Muscle of leg (tissue), 11 donors: ENCODE results near the gene CEP68. TPM values are rescaled to one million over a fixed set of nuclear protein-coding genes. Genes with fewer than 3 reads are reported as not detected.

Source experiments
- DNase-seq: peaks from one replicate; pipeline ENCODE4 v3.0.0; 2013
- H3K27ac ChIP-seq: one replicate; pipeline ENCODE4 v1.5.1; 2013; ENCODE audit warnings: mild to moderate bottlenecking, low read length, control low read depth
- H3K27me3 ChIP-seq: one replicate; pipeline ENCODE4 v1.6.1; 2013; ENCODE audit warnings: low read length; ENCODE audit not compliant: control insufficient read depth, insufficient read depth
- H3K36me3 ChIP-seq: one replicate; pipeline ENCODE4 v1.6.1; 2013; ENCODE audit warnings: low read length; ENCODE audit not compliant: control insufficient read depth, insufficient read depth
- H3K4me1 ChIP-seq: one replicate; pipeline ENCODE4 v1.6.1; 2013; ENCODE audit warnings: low read length; ENCODE audit not compliant: control insufficient read depth, insufficient read depth
- H3K4me3 ChIP-seq: one replicate; pipeline ENCODE4 v1.5.1; 2013; ENCODE audit warnings: low read length, control low read depth
- H3K9me3 ChIP-seq: replicated peaks from 2 replicates; pipeline ENCODE4 v1.6.1; 2013; ENCODE audit warnings: low read depth, low read length; ENCODE audit not compliant: control insufficient read depth
- WGBS: methylation state at CpG from one replicate; pipeline ENCODE4 v1.1.5; 2013; ENCODE audit warnings: missing lambda C conversion rate; ENCODE audit not compliant: insufficient coverage; 5-methylcytosine and 5-hydroxymethylcytosine counted together
- polyA plus RNA-seq, 8 donors: library from polyadenylated mRNA; unstranded; fragments of 120-200 nt; gene quantifications; one replicate each; pipeline versions ENCODE4 v1.2.1 to v1.2.3, GENCODE V29; 2013; ENCODE audit warnings: inconsistent platforms in 1 of 8, low replicate concordance in 1 of 8; ENCODE audit not compliant: insufficient read length in 8 of 8, insufficient read depth in 1 of 8
- total RNA-seq: library from RNA; stranded (reverse); fragments of 120-200 nt; gene quantifications from one replicate; pipeline ENCODE4 v1.2.4, GENCODE V29; 2013

CEP68 gene
- total and polyA plus RNA-seq, 9 donors = 20.3 to 27.4 (median 23.2) TPM

DNA sequence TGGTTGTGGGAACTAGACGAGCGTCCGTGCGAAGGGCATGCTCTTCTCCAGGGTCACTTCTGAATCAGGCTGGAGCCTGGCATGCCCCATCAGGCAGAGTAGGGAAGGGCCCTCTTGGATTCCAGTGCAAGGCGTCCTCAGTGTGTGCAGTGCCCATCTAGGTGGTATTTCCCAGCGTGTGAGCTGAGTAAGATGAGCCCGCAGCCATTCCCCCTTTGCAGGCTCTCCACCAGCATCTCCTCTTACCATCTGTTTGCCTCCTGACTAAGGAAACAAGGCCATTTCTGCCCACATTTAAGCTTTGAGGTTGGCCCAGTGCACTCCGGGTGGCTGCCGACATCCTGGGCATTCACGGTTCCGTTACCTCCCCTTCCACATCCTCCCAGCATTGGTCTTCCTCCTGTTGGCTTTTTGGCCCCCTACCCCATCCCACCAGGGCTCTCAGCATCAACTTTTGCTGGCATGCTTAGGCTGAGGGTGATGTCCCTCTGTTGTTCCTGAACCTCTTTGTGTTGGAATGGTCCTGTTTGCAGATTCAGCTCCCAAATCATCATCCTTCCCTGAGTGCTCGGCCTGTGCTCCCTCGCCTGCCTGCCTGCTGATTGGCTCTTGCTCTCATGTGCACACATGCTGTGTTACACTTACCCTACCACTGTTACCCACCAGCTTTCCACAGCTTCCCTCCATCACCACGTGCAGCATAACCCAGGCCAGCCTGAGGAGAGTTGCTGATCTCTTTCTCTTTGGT lies 11.8 kb downstream of the CEP68 start:
- no peaks in the 10 kb centered on the region for H3K9me3 ChIP-seq
- no peak overlapping the region for H3K4me3 ChIP-seq
- no peak for DNase-seq
- WGBS = 85% methylated on average over 13 of the region's 14 CpGs
- H3K36me3 ChIP-seq = peaks cover 46% of the 10 kb centered on the region
- H3K4me1 ChIP-seq = peaks cover 50% of the 10 kb centered on the region
- H3K27me3 ChIP-seq = no peaks in the 10 kb centered on the region
- no peak overlapping the region for H3K27ac ChIP-seq

DNA sequence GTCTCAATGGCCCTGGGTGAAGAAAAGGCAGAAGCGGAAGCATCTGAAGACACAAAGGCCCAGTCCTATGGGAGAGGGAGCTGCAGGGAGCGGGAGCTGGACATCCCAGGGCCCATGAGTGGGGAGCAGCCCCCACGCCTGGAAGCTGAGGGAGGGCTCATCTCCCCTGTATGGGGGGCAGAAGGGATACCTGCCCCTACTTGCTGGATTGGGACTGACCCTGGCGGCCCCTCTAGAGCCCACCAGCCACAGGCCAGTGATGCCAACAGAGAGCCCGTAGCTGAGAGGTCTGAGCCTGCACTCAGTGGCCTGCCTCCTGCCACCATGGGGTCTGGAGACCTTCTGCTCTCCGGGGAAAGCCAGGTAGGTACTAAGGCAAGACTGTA lies 13.2 kb downstream of the CEP68 start:
- Histone ChIP-seq H3K9me3 (no peaks in the 10 kb centered on the region), H3K27me3 (no peaks in the 10 kb centered on the region), H3K4me1 (peaks cover 52% of the 10 kb centered on the region), H3K27ac (no peak overlapping the region), H3K36me3 (peaks cover 60% of the 10 kb centered on the region), H3K4me3 (no peak overlapping the region)
- 89% methylated on average over 5 of the region's 6 CpGs for WGBS
- no peak for DNase-seq

DNA sequence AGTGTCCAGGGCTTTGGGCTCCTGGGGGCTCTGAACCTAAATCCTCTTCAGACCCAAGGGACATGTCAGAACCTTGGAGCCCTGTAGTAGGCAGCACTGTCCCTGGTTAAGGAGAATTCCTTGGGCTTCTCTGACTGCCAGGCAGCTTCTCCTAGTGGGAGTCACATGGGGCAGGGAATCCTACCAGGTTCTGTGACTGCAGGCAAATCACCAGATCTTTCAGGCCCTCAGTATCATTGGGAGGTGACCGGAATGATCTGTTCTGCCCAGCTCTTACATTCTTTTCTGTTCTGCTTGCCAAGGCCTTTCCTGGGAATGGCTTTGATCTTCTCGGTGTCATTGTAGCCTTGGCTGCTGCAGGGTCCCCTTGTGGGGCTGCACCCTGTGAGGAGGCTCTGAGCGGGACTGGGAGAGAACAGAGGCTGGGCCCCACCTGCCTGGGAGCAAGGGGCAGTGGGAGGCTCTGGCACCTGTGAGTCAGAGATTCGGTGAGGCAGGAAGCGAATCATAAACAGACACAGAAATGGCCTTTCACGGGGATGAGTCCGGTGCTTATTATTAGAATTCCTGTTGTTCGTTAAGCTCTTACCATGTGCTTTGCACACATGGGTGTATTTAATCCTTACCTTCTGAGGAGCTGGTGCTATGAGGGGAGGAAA lies 14.1 kb downstream of the CEP68 start:
- Histone ChIP-seq H3K4me3 (no peak overlapping the region), H3K9me3 (no peaks in the 10 kb centered on the region), H3K27me3 (no peaks in the 10 kb centered on the region), H3K27ac (no peak overlapping the region), H3K4me1 (peaks cover 45% of the 10 kb centered on the region), H3K36me3 (peaks cover 68% of the 10 kb centered on the region)
- 42% methylated on average over 8 of the region's 8 CpGs for WGBS
- DNase-seq = no peak

DNA sequence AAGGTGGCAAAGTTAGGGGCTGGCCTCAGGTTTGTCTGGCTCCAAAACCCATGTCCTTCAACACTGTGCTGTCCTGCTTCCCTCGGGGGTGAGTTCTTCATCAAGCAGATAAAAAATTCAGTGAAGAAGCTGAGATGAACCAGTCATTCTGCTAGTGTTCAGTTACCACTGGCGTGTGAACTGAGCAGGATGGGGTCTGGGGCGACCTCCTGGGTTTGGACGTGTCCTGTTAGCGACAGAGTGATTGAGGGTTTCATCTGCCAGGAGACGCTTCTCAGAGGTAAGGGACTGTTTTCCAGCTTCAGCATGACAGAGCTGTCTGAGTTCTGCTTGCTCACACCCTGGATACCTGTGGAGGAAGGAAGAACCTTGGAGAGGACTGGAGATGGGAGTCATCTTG lies 14.6 kb downstream of the CEP68 start:
- Histone ChIP-seq H3K4me1 (peaks cover 44% of the 10 kb centered on the region), H3K4me3 (no peak overlapping the region), H3K36me3 (peaks cover 68% of the 10 kb centered on the region), H3K27ac (no peak overlapping the region), H3K27me3 (no peaks in the 10 kb centered on the region), H3K9me3 (no peaks in the 10 kb centered on the region)
- DNase-seq = no peak
- WGBS = 80% methylated on average over 6 of the region's 6 CpGs

DNA sequence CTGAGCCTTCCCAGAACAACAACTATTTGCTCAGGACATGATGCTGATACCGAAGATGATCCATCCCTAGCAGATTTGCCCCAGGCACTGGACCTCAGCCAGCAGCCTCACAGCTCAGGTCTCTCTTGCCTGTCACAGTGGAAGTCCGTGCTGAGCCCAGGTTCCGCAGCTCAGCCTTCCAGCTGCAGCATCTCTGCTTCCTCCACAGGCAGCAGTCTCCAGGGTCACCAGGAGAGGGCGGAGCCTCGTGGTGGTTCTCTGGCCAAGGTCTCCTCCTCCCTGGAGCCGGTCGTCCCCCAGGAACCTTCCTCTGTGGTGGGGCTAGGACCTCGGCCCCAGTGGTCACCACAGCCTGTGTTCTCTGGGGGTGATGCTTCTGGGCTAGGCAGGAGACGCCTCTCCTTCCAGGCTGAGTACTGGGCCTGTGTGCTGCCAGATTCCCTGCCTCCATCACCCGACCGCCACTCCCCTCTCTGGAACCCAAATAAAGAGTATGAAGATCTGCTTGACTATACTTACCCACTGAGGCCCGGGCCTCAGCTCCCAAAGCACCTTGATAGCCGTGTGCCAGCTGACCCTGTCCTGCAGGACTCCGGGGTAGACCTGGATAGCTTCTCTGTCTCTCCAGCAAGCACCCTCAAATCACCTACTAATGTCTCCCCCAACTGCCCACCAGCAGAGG lies 15.4 kb downstream of the CEP68 start:
- peaks cover 47% of the 10 kb centered on the region for H3K4me1 ChIP-seq
- H3K27me3 ChIP-seq = no peaks in the 10 kb centered on the region
- WGBS = 83% methylated on average over 10 of the region's 14 CpGs
- H3K4me3 ChIP-seq = no peak overlapping the region
- no peak overlapping the region for H3K27ac ChIP-seq
- H3K36me3 ChIP-seq = peaks cover 67% of the 10 kb centered on the region
- H3K9me3 ChIP-seq = no peaks in the 10 kb centered on the region
- no peak for DNase-seq

DNA sequence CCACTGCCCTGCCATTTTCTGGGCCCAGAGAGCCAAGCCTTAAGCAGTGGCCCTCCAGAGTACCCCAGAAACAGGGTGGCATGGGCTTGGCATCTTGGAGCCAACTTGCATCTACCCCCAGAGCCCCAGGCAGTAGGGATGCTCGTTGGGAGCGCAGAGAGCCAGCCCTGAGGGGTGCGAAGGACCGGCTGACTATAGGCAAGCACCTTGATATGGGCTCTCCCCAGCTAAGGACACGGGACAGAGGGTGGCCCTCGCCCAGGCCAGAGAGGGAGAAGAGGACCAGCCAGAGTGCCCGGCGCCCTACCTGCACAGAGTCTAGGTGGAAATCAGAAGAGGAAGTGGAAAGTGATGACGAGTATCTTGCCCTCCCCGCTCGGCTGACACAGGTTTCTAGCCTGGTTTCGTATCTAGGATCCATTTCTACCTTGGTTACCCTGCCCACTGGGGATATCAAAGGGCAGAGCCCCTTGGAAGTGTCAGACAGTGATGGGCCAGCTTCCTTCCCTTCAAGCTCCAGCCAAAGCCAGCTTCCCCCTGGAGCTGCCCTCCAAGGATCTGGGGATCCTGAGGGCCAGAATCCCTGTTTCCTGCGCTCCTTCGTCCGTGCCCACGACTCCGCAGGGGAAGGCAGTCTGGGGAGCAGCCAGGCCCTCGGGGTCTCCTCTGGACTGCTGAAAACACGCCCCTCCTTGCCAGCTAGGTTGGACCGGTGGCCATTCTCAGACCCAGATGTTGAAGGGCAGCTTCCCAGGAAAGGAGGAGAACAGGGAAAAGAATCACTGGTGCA lies 16.2 kb downstream of the CEP68 start:
- no peak overlapping the region for H3K4me3 ChIP-seq
- H3K27me3 ChIP-seq = no peaks in the 10 kb centered on the region
- peaks cover 47% of the 10 kb centered on the region for H3K4me1 ChIP-seq
- 94% methylated on average over 14 of the region's 20 CpGs for WGBS
- H3K27ac ChIP-seq = no peak overlapping the region
- no peaks in the 10 kb centered on the region for H3K9me3 ChIP-seq
- H3K36me3 ChIP-seq = peaks cover 70% of the 10 kb centered on the region
- DNase-seq = no peak

DNA sequence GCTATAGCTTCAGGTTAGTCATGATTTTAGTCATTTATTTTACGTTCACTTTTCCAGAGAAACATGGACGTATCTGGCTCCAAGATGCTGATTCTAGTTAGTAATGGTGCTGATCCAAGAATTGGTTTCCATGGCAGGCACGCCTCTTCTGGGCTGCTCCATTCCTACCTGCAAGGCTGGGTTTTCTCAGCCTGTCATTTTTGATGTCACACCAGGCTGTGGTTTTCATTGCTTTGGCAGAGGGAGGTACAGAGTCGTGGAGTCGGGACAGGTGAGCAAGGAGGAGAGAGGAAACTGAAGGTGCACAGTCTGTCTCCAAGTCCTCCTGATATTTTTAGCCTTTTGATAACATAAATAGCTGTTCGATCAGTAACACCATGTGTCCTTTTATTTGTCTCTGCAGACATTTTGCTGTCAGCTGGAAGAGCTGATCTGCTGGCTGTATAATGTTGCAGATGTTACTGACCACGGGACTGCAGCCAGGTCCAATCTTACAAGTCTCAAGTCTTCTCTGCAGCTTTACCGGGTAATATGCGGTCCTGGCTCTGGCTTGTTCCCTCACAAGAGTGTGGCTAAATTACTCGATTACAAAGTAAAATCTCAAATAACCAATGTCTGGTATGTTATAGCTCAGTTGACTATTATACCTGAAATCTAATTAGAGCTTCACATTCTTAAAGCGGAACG lies 17.8 kb downstream of the CEP68 start:
- H3K27ac ChIP-seq = no peak overlapping the region
- H3K27me3 ChIP-seq = no peaks in the 10 kb centered on the region
- DNase-seq = peak; percentile 83
- H3K4me1 ChIP-seq = peaks cover 36% of the 10 kb centered on the region
- H3K36me3 ChIP-seq = peaks cover 79% of the 10 kb centered on the region
- WGBS = 43% methylated on average over 1 of the region's 12 CpGs
- H3K4me3 ChIP-seq = no peak overlapping the region
- H3K9me3 ChIP-seq = no peaks in the 10 kb centered on the region

DNA sequence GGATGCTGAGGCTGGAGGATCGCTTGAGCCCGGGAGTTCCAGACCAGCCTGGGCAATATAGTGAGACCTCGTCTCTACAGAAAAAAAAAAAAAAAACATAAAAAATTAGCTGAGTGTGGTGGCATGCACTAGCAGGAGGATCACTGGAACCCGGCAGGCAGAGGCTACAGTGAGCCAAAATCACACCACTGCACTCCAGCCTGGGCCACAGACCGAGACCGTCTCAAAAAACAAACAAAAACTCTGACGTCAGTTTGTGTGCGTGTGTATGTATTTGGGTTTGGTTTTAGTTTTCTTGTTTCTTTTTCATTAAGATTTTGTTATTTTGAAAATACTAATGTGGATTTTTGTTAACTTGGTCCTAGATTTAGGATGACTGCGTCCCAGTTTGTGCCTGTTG lies 19.0 kb downstream of the CEP68 start:
- Histone ChIP-seq H3K36me3 (peaks cover 80% of the 10 kb centered on the region), H3K27me3 (no peaks in the 10 kb centered on the region), H3K4me1 (peaks cover 27% of the 10 kb centered on the region), H3K27ac (no peak overlapping the region), H3K9me3 (no peaks in the 10 kb centered on the region), H3K4me3 (no peak overlapping the region)
- no CpG with 5 or more reads among the region's 9 CpGs for WGBS
- DNase-seq = no peak

DNA sequence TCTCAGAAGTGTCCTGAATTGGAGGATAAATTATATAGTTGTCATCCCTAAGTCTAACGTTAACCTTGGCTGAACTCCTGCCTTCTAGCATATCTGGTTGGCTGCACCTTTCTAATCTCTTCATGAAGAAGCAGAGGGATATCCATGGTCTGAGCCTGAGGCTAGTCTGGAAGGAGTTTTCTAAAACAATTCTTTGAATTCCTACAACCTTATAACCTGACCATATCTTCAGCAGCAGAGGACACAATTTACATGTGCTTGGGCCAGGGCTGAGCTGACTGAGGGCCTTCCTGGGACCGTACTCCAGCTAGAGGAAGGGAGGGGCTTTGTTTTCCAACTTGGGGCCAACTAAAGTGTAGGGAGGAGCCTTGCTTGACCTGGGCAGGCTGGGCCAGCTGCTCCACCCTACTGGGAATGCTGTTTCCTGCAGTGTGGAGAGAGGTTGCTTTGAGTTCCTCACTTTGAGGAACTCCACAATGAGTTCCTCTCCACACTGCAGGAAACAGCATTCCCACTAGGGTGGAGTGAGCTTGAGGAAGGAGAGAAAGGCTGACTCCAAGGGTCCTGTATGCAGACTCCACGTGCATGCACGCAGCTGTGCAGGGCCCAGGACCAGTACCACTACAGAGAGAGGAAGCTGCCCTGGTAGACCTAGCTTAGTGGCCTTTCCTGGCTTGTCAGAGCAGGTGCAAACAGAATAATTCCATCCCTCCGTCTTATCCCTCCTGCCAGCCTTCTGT lies 19.6 kb downstream of the CEP68 start:
- WGBS = 25% methylated on average over 2 of the region's 5 CpGs
- Histone ChIP-seq H3K4me3 (no peak overlapping the region), H3K36me3 (peaks cover 76% of the 10 kb centered on the region), H3K27me3 (no peaks in the 10 kb centered on the region), H3K4me1 (peaks cover 24% of the 10 kb centered on the region), H3K27ac (peak overlapping the region; percentile 31), H3K9me3 (no peaks in the 10 kb centered on the region)
- peak; percentile 71 for DNase-seq
